Peyer's patch (tissue), 4 donors: ENCODE measurements around the gene PLCD1.

Experiments used
- POLR2A ChIP-seq, 2 donors: fragments of 450-650 bp; IDR thresholded peaks; one replicate each; pipeline ENCODE4 v1.5.1; 2017; ENCODE audit warnings: antibody characterized with exemption in 2 of 2, mild to moderate bottlenecking in 2 of 2, moderate library complexity in 2 of 2
- TF ChIP-seq, protein P1 (sequence below), 6 experiments: fragments of 450-650 bp in 4 of 6; fragments of 200-600 bp in 2 of 6; sonication (generic) in 1 of 6; IDR thresholded peaks; one replicate each; pipeline ENCODE4 v1.5.1; 2017 to 2019; ENCODE audit warnings: antibody characterized with exemption in 6 of 6, mild to moderate bottlenecking in 3 of 6, moderate library complexity in 1 of 6

GRCh38 chr3:37980462-37981347, 48.7 kb downstream of the PLCD1 start:
- TF ChIP-seq, protein P1, sequence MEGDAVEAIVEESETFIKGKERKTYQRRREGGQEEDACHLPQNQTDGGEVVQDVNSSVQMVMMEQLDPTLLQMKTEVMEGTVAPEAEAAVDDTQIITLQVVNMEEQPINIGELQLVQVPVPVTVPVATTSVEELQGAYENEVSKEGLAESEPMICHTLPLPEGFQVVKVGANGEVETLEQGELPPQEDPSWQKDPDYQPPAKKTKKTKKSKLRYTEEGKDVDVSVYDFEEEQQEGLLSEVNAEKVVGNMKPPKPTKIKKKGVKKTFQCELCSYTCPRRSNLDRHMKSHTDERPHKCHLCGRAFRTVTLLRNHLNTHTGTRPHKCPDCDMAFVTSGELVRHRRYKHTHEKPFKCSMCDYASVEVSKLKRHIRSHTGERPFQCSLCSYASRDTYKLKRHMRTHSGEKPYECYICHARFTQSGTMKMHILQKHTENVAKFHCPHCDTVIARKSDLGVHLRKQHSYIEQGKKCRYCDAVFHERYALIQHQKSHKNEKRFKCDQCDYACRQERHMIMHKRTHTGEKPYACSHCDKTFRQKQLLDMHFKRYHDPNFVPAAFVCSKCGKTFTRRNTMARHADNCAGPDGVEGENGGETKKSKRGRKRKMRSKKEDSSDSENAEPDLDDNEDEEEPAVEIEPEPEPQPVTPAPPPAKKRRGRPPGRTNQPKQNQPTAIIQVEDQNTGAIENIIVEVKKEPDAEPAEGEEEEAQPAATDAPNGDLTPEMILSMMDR (IDR thresholded peaks at IDR 0.05), result no peak
- no peak for TF ChIP-seq POLR2A (IDR thresholded peaks at IDR 0.05)
